Stimulated activated CD8-positive, alpha-beta memory T cell treated with anti-CD3 and anti-CD28 coated beads, Interleukin-12 subunit alpha, Interleukin-12 subunit beta, amount 100 ng/mL, for 24 hours (primary cell): ENCODE measurements around the gene THSD4.

Source experiments
- DNase-seq: peaks from one replicate; pipeline ENCODE4 v3.0.0-alpha.2; 2020; ENCODE audit errors: extremely low read depth

Gene THSD4

DNA sequence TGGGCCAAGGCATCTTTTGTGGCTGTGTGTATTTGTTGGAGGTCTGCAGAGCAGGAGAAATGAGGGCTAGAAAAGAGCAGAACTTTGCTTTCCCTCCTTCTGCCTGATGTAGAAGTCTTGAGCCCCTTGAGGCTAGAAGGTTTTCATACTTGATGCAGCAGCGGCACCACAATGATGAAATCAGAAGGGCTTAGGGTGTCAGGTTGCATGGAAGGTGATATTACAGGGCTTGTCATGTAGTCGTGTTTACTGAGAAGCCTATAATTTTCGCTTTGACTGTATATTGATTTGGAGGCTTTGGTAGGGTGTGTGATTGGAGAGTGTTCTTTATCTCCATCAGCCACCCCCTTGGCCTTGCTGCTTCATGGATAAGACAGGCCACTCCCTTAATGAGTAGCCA is 339.8 kb downstream of the THSD4 start:
- DNase-seq, result no peak

GRCh38 chr15:71455878-71456277 is 340.6 kb downstream of the THSD4 start:
- no peak for DNase-seq

DNA sequence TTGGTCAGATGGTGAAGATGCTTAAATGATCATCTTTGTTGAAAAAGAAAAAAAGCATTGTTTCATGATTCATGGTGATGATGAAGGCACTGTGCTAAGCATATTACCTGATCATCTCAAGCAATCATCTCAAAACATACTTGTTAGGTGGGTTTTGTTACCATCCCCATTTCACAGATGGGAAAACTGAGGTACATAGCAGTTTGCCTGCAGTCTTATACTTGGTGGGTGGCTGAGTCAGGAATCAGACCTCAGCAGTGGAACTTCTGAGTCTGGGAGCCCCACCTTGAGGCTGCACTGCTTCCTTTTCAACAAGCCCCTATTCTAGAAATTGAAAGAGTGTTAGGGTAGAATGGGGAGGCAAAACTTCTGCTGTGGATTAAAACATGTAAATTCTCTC is 341.1 kb downstream of the THSD4 start:
- DNase-seq, result no peak

DNA sequence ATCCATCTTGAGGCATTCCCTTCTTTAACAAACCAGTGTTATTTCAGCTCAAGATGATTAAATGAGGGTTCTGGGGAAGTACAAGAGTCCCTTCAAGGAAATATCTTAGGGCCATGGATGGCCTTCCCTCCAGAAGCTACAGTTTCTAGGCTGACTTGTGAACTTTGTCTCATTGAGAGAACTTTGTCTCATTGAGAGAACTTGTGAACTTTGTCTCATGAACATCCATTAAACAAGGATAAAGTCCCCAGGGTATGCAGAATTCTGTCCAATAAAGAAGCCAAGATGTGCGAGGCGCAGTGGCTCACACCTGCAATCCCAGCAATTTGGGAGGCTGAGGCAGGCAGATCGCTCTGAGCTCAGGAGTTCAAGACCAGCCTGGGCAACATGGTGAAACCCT is 341.5 kb downstream of the THSD4 start:
- no peak for DNase-seq

DNA sequence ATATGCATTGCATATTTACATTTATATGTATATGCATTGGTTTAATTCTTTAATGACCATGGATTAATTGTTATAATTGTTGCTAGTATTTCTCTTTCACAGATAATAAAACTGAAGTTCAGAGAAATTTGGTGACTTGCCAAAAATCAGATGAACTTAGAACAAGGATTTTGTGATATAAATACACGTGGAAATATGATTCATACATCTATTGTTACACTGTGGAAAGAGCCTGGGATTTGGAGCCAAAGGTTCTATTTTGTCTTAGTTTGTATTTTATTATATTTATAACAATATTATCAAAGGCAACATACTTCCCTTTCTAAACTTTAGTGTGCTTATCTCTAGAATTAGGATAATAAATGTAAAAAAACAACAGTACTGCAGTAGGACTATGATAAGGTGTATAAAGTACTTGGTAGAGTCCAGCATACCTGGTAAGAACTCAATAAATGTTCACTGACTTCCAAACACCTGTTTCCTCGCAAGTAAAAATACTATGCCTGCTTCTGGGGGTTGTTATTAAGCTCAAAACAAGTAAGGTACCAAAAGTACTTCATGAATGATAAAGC is 342.9 kb downstream of the THSD4 start:
- DNase-seq, result no peak

- no peak for DNase-seq
Observed at GRCh38 chr15:71461748-71462147, 346.5 kb downstream of the THSD4 start.

DNA sequence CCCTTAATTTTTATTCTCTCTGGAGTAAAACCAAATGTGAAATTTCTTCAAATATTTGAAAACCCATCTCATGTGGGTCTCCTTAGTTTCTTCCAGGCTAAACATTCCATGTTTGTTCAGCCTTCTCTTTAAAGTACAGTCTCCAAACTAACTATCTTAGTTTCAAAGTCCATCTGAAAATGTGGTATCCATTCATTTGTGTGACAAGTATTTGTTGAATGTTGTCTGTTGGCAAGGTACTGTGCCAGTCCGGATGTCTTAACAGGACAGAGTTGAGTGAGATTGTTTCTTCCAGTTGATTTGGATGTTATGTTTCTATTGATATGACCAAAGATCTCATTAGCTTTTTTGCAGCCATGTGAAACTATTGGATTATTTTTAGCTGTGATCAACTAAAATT is 347.4 kb downstream of the THSD4 start:
- no peak for DNase-seq

GRCh38 chr15:71463156-71463665 is 347.9 kb downstream of the THSD4 start:
- no peak for DNase-seq

GRCh38 chr15:71465131-71465955 is 350.1 kb downstream of the THSD4 start:
- no peak for DNase-seq

GRCh38 chr15:71468715-71469114 is 353.4 kb downstream of the THSD4 start:
- no peak for DNase-seq

DNA sequence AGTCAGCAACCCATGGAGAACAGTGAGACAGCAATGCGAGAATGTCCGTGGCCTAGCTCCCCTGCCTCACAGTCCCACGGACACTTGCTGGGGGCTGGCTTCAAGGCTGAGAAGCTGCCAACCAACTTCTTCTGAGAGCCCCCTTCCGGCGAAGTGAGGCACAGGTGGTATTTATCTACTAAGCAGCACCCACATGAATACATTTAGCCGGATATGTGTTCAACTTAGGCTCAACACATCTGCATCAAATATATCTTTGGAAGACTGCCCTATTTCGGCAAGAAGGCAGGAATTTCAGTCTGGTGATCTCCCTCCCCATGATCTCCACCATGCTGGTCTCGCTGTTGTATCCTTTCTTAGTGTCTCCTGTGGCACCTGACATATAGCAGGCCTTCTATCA is 354.1 kb downstream of the THSD4 start:
- DNase-seq, result no peak

DNA sequence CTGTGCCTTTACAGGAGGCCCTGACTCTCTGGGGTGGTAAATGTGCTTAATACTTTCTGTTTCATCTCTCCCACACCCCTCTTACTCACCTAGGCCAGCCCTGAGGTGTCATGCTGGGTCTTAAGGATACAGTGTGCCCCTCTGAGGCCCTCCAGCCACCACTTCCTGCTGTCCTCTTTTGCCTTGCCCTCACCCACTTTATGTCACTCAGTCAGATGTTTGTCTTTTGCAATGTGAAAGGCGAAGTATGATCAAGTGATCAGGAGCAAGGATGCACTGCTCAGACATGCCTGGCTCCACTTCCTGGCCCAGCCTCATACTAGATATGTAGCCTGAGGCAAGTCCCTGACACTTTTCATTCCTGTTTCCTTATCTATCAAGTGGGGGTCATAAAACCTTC is 356.1 kb downstream of the THSD4 start:
- DNase-seq, result no peak

GRCh38 chr15:71472566-71472965 is 357.3 kb downstream of the THSD4 start:
- no peak for DNase-seq

GRCh38 chr15:71473751-71474150 is 358.5 kb downstream of the THSD4 start:
- DNase-seq, result no peak

DNA sequence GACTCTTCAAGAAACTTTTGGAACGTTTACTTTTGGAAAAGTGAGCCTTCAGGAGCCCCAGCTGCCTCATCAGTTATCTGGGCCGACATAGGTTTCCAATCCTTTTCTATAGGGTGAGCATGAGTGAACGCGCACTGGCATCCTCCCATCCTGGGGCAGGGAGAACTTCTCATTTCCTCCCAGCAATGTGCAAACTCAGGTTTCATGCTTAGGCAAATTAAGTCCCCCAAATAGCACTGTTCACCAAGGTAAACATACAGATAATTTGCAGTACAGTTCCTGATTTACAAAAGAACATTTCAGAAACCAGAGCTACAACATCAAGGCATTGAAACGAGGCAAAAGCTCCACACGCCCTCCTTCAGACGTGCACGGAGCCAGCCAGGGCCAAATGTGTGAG is 361.6 kb downstream of the THSD4 start:
- DNase-seq, result no peak

DNA sequence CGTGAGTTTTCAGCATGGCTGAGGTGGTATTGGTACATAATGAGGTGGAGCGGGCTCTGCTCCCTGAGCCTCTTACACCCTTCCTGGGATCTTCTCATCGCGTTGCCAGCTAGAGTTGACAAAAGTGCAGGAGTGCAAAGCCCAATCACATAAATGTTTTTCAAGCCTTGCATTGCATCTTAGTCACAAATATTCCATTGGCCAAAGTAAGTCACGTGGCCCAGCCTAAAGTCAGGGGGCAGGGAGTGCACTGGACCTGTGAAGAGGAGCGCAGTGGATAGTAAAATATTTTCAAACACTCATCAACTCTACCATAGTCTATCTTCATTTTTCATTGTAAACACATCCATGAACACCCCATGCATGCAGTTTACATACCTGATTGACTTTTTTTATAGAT is 365.3 kb downstream of the THSD4 start:
- no peak for DNase-seq

GRCh38 chr15:71484080-71484479 is 368.8 kb downstream of the THSD4 start:
- DNase-seq, result no peak

DNA sequence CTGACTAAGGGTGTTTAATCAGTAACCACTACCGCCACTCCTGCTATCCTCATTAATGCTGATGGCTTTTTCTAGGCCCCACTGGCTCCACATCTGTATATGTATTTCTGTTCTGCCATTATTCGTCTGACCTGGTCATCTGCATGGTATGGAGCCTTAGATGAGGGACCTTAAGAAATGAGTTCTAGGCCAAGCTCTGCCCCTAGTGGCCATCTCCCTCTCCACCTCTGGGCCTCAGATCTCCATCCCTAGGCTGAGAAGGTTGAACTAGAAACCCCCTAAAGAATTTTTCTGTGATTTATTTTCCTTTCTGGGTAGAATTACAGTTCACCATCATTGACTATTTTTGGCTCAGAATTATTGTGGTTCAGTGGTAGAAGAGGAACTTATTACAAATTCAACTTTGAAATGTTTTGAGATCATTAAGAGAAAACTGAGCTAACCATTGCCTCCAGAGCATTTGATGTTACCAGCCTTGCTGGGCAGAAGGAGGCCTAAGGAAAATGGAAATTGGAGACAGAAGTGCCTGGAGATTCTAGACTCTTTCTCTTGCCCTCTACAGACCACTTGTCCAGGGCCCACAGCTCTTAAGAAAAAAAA is 369.9 kb downstream of the THSD4 start:
- DNase-seq, result no peak

DNA sequence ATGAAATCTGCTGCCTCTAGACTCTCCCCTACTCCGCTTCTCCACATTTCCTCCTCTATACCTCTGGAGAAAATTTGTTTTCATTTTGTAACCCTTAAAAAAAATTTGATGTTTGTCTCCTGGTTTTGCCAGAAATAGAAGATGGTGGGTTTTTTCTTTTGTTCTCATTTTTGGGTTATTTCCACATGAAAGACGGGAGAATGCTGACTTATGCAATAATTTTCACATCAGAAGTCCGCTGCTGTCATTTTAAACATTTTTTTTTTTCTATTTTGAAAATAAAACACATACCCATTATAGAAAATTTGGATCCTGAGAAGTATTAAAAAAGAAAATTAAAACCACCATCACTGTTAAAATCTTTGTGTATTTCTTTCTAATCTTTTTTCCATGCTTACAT is 374.3 kb downstream of the THSD4 start:
- DNase-seq, result no peak

DNA sequence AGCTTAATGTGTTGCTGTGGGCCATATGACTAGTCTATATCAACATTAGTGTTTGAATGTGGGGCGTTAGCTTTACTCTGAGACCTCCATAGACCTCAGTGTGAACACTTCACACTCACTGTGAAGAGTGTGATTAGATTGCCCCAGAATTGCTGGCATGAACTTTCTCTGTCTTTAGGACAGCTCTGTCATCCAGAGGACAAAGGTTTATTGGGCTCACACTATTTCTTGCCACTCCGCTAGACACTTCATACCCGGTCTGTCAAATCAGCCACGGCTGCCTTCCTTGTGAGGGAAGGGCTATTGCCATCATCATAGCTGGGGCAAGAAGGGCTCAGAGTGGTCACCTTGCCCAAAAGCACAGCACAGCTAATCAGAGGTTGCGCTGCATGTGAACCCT is 378.3 kb downstream of the THSD4 start:
- DNase-seq, result no peak

- no peak for DNase-seq
Observed at GRCh38 chr15:71494563-71495397, 379.5 kb downstream of the THSD4 start.

DNA sequence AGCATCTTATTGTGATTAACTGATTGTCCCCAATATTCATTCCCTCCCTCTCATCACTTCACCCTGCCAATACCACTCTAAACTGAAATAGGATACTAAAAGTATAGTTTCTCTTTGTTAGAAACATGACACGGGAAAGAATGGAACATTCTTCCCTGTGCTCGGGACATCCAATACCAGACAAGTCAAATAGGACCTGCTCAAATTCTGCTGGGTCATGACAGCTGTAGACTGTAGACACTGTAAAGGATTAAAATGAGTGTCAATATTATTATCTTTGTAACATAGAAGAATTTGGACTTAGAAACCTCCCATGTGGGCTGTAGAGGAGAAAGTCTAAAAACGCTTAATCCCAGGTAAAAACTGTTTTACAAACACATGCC is 380.1 kb downstream of the THSD4 start:
- no peak for DNase-seq
